HCT116 (cell line): Measurements from ENCODE around the gene CMIP. TPM values are rescaled to one million over a fixed set of nuclear protein-coding genes. Genes with fewer than 3 reads are reported as not detected.

Experiments used
- ATAC-seq: fragments of 200-7000 bp; cut with Tn5 transposase; 2 replicates; pipeline ENCODE4 v1.9.1; 2020; ENCODE audit warnings: mild to moderate bottlenecking, moderate library complexity
- BruUV-seq: library from RNA; stranded (reverse); fragments of 400-500 nt; replicated peaks from 2 replicates; lab custom pipeline; 2021; lab: Mats Ljungman, UMichigan
- CTCF ChIA-PET: fragments of 300-600 bp; sonication (Branson Sonifier 250); formaldehyde crosslinking; loops from one replicate; lab custom pipeline; 2021; ENCODE audit warnings: antibody characterized with exemption; lab: Charles Lee
- POLR2A ChIA-PET: fragments of 300-600, 350-600 bp; sonication (Branson Sonifier 250); formaldehyde crosslinking; loops from one replicate; lab custom pipeline; 2021; ENCODE audit warnings: antibody characterized with exemption; lab: Charles Lee
- RAD21 ChIA-PET, 2 experiments: fragments of 300-600 bp; sonication (Branson Sonifier 250); formaldehyde crosslinking; loops; one replicate each; lab custom pipeline; 2023; ENCODE audit warnings: low total read pairs in 2 of 2; ENCODE audit not compliant: uncharacterized antibody in 2 of 2, unreplicated experiment in 2 of 2, low non-redundant PET in 1 of 2; lab: Charles Lee
- DNase-seq: peaks from one replicate; pipeline ENCODE4 v3.0.0-alpha.2; 2010; ENCODE audit warnings: low read depth, low spot score
- H2AFZ ChIP-seq: fragments of 200-600 bp; shearing (Covaris generic), sonication (generic); 2 replicates; pipeline ENCODE4 v1.6.1; 2017; ENCODE audit warnings: low read depth, mixed run types, mixed read lengths, antibody characterized with exemption, low read length; ENCODE audit not compliant: poor library complexity, severe bottlenecking
- H3K27ac ChIP-seq: 2 replicates; pipeline ENCODE4 v1.5.1; 2012; ENCODE audit warnings: low read depth, low read length
- H3K27me3 ChIP-seq: fragments of 200-600 bp; sonication (generic); 2 replicates; pipeline ENCODE4 v1.6.1; 2016; ENCODE audit warnings: mixed run types, low read length, mixed read lengths; ENCODE audit not compliant: insufficient read depth
- H3K36me3 ChIP-seq, 2 experiments: fragments of 200-500 bp in 1 of 2; fragments of 200-600 bp in 1 of 2; sonication (Bioruptor generic) in 1 of 2; sonication (generic) in 1 of 2; 2 replicates each; pipeline versions ENCODE4 v1.5.1 to v1.6.1; 2014 to 2016; ENCODE audit warnings: low read length in 2 of 2, inconsistent platforms in 1 of 2, mixed read lengths in 1 of 2, mixed run types in 1 of 2; ENCODE audit not compliant: insufficient read depth in 2 of 2, control insufficient read depth in 1 of 2
- H3K4me1 ChIP-seq, 2 experiments: fragments of 200-600 bp in 1 of 2; sonication (generic) in 1 of 2; 2 replicates each; pipeline versions ENCODE4 v1.5.1 to v1.6.1; 2012 to 2017; ENCODE audit warnings: low read length in 2 of 2, inconsistent platforms in 1 of 2, mild to moderate bottlenecking in 1 of 2, mixed read lengths in 1 of 2, mixed run types in 1 of 2, moderate library complexity in 1 of 2; ENCODE audit not compliant: insufficient read depth in 2 of 2, control insufficient read depth in 1 of 2
- H3K4me2 ChIP-seq: fragments of 200-600 bp; sonication (generic); 2 replicates; pipeline ENCODE4 v1.6.1; 2017; ENCODE audit warnings: mixed run types, low read length, mixed read lengths
- H3K4me3 ChIP-seq, 2 experiments: fragments of 200-600 bp in 1 of 2; sonication (generic) in 1 of 2; replicated peaks in 1 of 2; 2 replicates each; pipeline ENCODE4 v1.5.1; 2011 to 2016; ENCODE audit warnings: low read length in 2 of 2, control low read depth in 1 of 2, low read depth in 1 of 2, mild to moderate bottlenecking in 1 of 2, mixed read lengths in 1 of 2, mixed run types in 1 of 2
- H3K79me2 ChIP-seq: fragments of 200-600 bp; sonication (generic); 2 replicates; pipeline ENCODE4 v1.6.1; 2017; ENCODE audit warnings: mild to moderate bottlenecking, mixed run types, low read length, moderate library complexity, mixed read lengths; ENCODE audit not compliant: insufficient read depth
- H3K9ac ChIP-seq: fragments of 200-600 bp; sonication (generic); 2 replicates; pipeline ENCODE4 v1.6.1; 2016; ENCODE audit warnings: low read length, mixed read lengths
- H3K9me2 ChIP-seq: fragments of 200-600 bp; sonication (generic), shearing (Covaris generic); 2 replicates; pipeline ENCODE4 v1.6.1; 2017; ENCODE audit warnings: mixed run types, mild to moderate bottlenecking, moderate library complexity; ENCODE audit not compliant: insufficient read depth
- H3K9me3 ChIP-seq, 2 experiments: fragments of 200-500 bp in 1 of 2; fragments of 200-600 bp in 1 of 2; sonication (Bioruptor generic) in 1 of 2; sonication (generic) in 1 of 2; 2 replicates each; pipeline ENCODE4 v1.6.1; 2014 to 2017; ENCODE audit warnings: low read length in 2 of 2, mixed read lengths in 2 of 2, inconsistent platforms in 1 of 2, low read depth in 1 of 2, mild to moderate bottlenecking in 1 of 2, mixed run types in 1 of 2, moderate library complexity in 1 of 2; ENCODE audit not compliant: control insufficient read depth in 1 of 2, insufficient read depth in 1 of 2
- H4K20me1 ChIP-seq: fragments of 200-600 bp; sonication (generic), shearing (Covaris generic); 2 replicates; pipeline ENCODE4 v1.6.1; 2017; ENCODE audit warnings: mixed run types, mild to moderate bottlenecking, moderate library complexity; ENCODE audit not compliant: insufficient read depth
- CBX3 ChIP-seq: IDR thresholded peaks from 2 replicates; pipeline ENCODE4 v1.6.1; 2012; ENCODE audit warnings: low read depth
- CTCF ChIP-seq, 3 experiments: fragments of 200-600 bp in 1 of 3; sonication (generic) in 1 of 3; IDR thresholded peaks in 2 of 3; conservative IDR thresholded peaks in 1 of 3; 2 replicates each; pipeline ENCODE4 v1.5.1; 2012 to 2017; ENCODE audit warnings: low read depth in 2 of 3, low read length in 2 of 3, antibody characterized with exemption in 1 of 3, borderline replicate concordance in 1 of 3, control low read depth in 1 of 3, mild to moderate bottlenecking in 1 of 3, mixed read lengths in 1 of 3, mixed run types in 1 of 3, moderate library complexity in 1 of 3; ENCODE audit not compliant: insufficient read depth in 1 of 3
- EGR1 ChIP-seq: IDR thresholded peaks from 2 replicates; pipeline ENCODE4 v1.6.1; 2012; ENCODE audit warnings: low read depth
- ELF1 ChIP-seq: IDR thresholded peaks from 2 replicates; pipeline ENCODE4 v1.6.1; 2012; ENCODE audit warnings: low read depth, borderline replicate concordance
- EZH2phosphoT487 ChIP-seq: fragments of 200-600 bp; IDR thresholded peaks from 2 replicates; pipeline ENCODE4 v1.6.1; 2018; ENCODE audit warnings: antibody characterized with exemption, borderline replicate concordance
- POLR2AphosphoS5 ChIP-seq: IDR thresholded peaks from 2 replicates; pipeline ENCODE4 v1.6.1; 2011; ENCODE audit warnings: mild to moderate bottlenecking, low read depth, low read length, moderate library complexity
- SIN3A ChIP-seq: IDR thresholded peaks from 2 replicates; pipeline ENCODE4 v1.6.1; 2012; ENCODE audit warnings: low read depth
- ZBTB33 ChIP-seq: IDR thresholded peaks from 2 replicates; pipeline ENCODE4 v1.6.1; 2011; ENCODE audit warnings: mild to moderate bottlenecking, low read length, moderate library complexity; ENCODE audit not compliant: insufficient replicate concordance; ENCODE audit errors: extremely low read depth
- ZFX ChIP-seq: fragments of 450-650 bp; IDR thresholded peaks from 2 replicates; pipeline ENCODE4 v1.6.1; 2017
- intact Hi-C: fragments of 100-400 bp; cut with micrococcal nuclease; formaldehyde crosslinking; loops from 2 replicates; pipeline ENCODE4 v1.10.0; 2022
- total RNA-seq: library from RNA; stranded (reverse); gene quantifications from one replicate; pipeline ENCODE4 v1.2.1, GENCODE V29; 2021; ENCODE audit not compliant: unreplicated experiment

CMIP gene
- total RNA-seq, 1 experiment from 2014 or later: 64.6 TPM

GRCh38 chr16:81492965-81493754 is 48.6 kb downstream of the CMIP start:
- no peak for TF ChIP-seq EZH2phosphoT487
- no peak for TF ChIP-seq CTCF (IDR thresholded peaks at IDR 0.05 in 2 of 3, conservative IDR thresholded peaks at IDR 0.05 in 1 of 3; ENCODE audit: borderline replicate concordance in 1 of 3, insufficient read depth in 1 of 3, low read depth in 2 of 3, low read length in 2 of 3)
- TF ChIP-seq ZFX: no peak
- no peak for TF ChIP-seq EGR1
- TF ChIP-seq SIN3A: no peak
- no peak for TF ChIP-seq ELF1
- no peak for TF ChIP-seq CBX3
- no peak for TF ChIP-seq ZBTB33
- TF ChIP-seq POLR2AphosphoS5: no peak
- H3K4me2 ChIP-seq: peak overlapping the region; percentile 67
- ChIA-PET CTCF (interaction anchor here (0.6 to 1.3 kb wide), 3 partner anchors 63 to 130 kb away, joined by 3 to 4 read pairs (median 3); no protein-coding TSS in a partner anchor), RAD21 (no interaction called here), POLR2A (interaction anchor here (0.6 to 1.3 kb wide), 5 partner anchors 8 to 87 kb away, joined by 3 to 6 read pairs (median 3); no protein-coding TSS in a partner anchor)
- H2AFZ ChIP-seq: no peak overlapping the region
- H3K9ac ChIP-seq: peak overlapping the region; percentile 58
- ATAC-seq (peak; percentile 41), DNase-seq (peak; percentile 16)
- no peaks in the 10 kb centered on the region for H3K9me2 ChIP-seq
- H3K36me3 ChIP-seq: no peaks in the 10 kb centered on the region; a peak in 1 of 4 replicates
- intact Hi-C loops: no loop called here
- H4K20me1 ChIP-seq: no peaks in the 10 kb centered on the region
- H3K4me1 ChIP-seq: peaks cover 33 to 79% of the 10 kb centered on the region in 2 experiments
- H3K27me3 ChIP-seq: no peaks in the 10 kb centered on the region
- H3K79me2 ChIP-seq: peaks cover 97% of the 10 kb centered on the region
- peak overlapping the region; percentile 79 for H3K27ac ChIP-seq
- TSS peak; percentile 86 for BruUV-seq
- 0 out of 4 replicates have a peak overlapping the region, but pooled peaks of 1 of the 2 experiments have one; percentile 0 for H3K4me3 ChIP-seq
- H3K9me3 ChIP-seq: no peaks in the 10 kb centered on the region
